CD4-positive, alpha-beta memory T cell (primary cell): ENCODE results near the gene PUS1. TPM values are rescaled to one million over a fixed set of nuclear protein-coding genes. Genes with fewer than 3 reads are reported as not detected.
A peak's percentile ranks its signal among the peaks of the same experiment; 100 is the strongest.

Experiments used
- CTCF ChIA-PET: fragments of 350-600 bp; sonication (Branson Sonifier 250); formaldehyde crosslinking; loops from one replicate; lab custom pipeline; 2021; ENCODE audit warnings: inconsistent platforms; ENCODE audit not compliant: partially characterized antibody; lab: Charles Lee
- POLR2A ChIA-PET: fragments of 350-600 bp; sonication (Branson Sonifier 250); formaldehyde crosslinking; loops from one replicate; lab custom pipeline; 2021; ENCODE audit not compliant: partially characterized antibody; lab: Charles Lee
- DNase-seq, 5 donors: peaks; one replicate each; pipeline versions ENCODE4 v3.0.0 to v3.0.0-alpha.2; 2020 to 2022; ENCODE audit warnings: mixed read lengths in 1 of 5
- H3K27ac ChIP-seq: one replicate; pipeline ENCODE4 v1.7.0; 2013; ENCODE audit warnings: low read depth, low read length
- H3K27me3 ChIP-seq: 2 replicates; pipeline ENCODE4 v1.7.0; 2013; ENCODE audit warnings: mild to moderate bottlenecking, low read length, moderate library complexity; ENCODE audit not compliant: insufficient read depth
- H3K36me3 ChIP-seq: 2 replicates; pipeline ENCODE4 v1.7.0; 2013; ENCODE audit warnings: mild to moderate bottlenecking, low read length, moderate library complexity; ENCODE audit not compliant: insufficient read depth
- H3K4me1 ChIP-seq: 2 replicates; pipeline ENCODE4 v1.7.0; 2013; ENCODE audit warnings: mild to moderate bottlenecking, low read length, moderate library complexity; ENCODE audit not compliant: insufficient read depth
- H3K4me3 ChIP-seq, 2 donors: one replicate each; pipeline ENCODE4 v1.7.0; 2013; ENCODE audit warnings: low read length in 2 of 2, mild to moderate bottlenecking in 1 of 2
- H3K9me3 ChIP-seq, 2 donors: one replicate each; pipeline ENCODE4 v1.7.0; 2013; ENCODE audit warnings: low read length in 2 of 2, control low read depth in 1 of 2; ENCODE audit not compliant: control insufficient read depth in 1 of 2
- H3K27ac Mint-ChIP-seq, 7 donors: one replicate each; pipeline ENCODE4 v1.8.0; 2020 to 2021; ENCODE audit warnings: mixed read lengths in 7 of 7, mild to moderate bottlenecking in 6 of 7, inconsistent platforms in 3 of 7, moderate library complexity in 3 of 7
- H3K27me3 Mint-ChIP-seq, 2 donors: one replicate each; pipeline ENCODE4 v1.8.0; 2020 to 2021; ENCODE audit warnings: mixed read lengths in 2 of 2
- H3K36me3 Mint-ChIP-seq, 2 donors: one replicate each; pipeline ENCODE4 v1.8.0; 2020 to 2021; ENCODE audit warnings: mixed read lengths in 2 of 2, inconsistent platforms in 1 of 2, mild to moderate bottlenecking in 1 of 2
- H3K4me1 Mint-ChIP-seq, 4 donors: one replicate each; pipeline ENCODE4 v1.8.0; 2020 to 2021; ENCODE audit warnings: mixed read lengths in 4 of 4, mild to moderate bottlenecking in 1 of 4
- H3K4me3 Mint-ChIP-seq, 8 donors: one replicate each; pipeline ENCODE4 v1.8.0; 2020 to 2021; ENCODE audit warnings: mixed read lengths in 8 of 8, mild to moderate bottlenecking in 7 of 8, moderate library complexity in 6 of 8, inconsistent platforms in 3 of 8
- H3K9me3 Mint-ChIP-seq, 8 donors: one replicate each; pipeline ENCODE4 v1.8.0; 2020 to 2021; ENCODE audit warnings: mixed read lengths in 8 of 8, mild to moderate bottlenecking in 5 of 8, inconsistent platforms in 3 of 8, moderate library complexity in 1 of 8
- intact Hi-C: fragments of 100-400 bp; cut with micrococcal nuclease; formaldehyde crosslinking; loops from one replicate; pipeline ENCODE4 v1.15.1; 2023
- polyA plus RNA-seq, 2 donors: library from polyadenylated mRNA; unstranded; fragments of 300-500 nt; fragmentation: Illumina TruSeq; gene quantifications; one replicate each; pipeline ENCODE4 v1.2.3, GENCODE V29; 2021
- total RNA-seq, 2 experiments: library from RNA; stranded (reverse); gene quantifications; one replicate each; pipeline ENCODE4 v1.2.3, GENCODE V29; 2021

Gene PUS1
- total and polyA plus RNA-seq, 4 experiments from 2014 or later = 12.0 to 48.1 (median 34.9) TPM

DNA sequence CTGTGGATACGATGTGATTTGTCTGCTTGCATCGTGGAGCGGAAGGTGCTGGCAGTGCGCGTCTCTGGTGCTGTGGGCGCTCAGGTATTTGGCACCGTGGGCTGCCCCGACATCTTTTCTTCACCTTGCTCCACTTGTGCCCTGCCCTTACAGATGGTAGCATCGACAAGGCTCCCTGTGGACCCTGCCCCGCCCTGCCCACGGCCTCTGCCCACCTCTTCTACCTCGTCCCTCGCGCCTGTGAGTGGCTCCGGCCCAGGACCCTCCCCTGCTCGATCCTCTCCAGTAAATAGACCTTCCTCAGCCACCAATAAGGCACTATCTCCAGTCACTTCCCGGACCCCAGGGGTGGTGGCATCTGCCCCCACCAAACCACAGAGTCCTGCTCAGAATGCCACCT, 57.3 kb downstream of the PUS1 start:
- POLR2A ChIA-PET = no interaction called here
- peaks cover 0 to 3% (median under 1%) of the 10 kb centered on the region in 4 donors for H3K4me1 Mint-ChIP-seq
- Histone ChIP-seq H3K27me3 (no peaks in the 10 kb centered on the region), H3K4me1 (no peaks in the 10 kb centered on the region), H3K36me3 (peaks cover 84% of the 10 kb centered on the region), H3K27ac (no peak overlapping the region), H3K4me3 (no peak overlapping the region), H3K9me3 (no peaks in the 10 kb centered on the region)
- no peak overlapping the region for H3K4me3 Mint-ChIP-seq
- no peaks in the 10 kb centered on the region for H3K9me3 Mint-ChIP-seq
- DNase-seq = no peak
- no peak overlapping the region for H3K27ac Mint-ChIP-seq
- intact Hi-C loops = no loop called here
- CTCF ChIA-PET = no interaction called here
- no peaks in the 10 kb centered on the region for H3K27me3 Mint-ChIP-seq
- peaks cover 53 to 81% of the 10 kb centered on the region in 2 donors for H3K36me3 Mint-ChIP-seq

DNA sequence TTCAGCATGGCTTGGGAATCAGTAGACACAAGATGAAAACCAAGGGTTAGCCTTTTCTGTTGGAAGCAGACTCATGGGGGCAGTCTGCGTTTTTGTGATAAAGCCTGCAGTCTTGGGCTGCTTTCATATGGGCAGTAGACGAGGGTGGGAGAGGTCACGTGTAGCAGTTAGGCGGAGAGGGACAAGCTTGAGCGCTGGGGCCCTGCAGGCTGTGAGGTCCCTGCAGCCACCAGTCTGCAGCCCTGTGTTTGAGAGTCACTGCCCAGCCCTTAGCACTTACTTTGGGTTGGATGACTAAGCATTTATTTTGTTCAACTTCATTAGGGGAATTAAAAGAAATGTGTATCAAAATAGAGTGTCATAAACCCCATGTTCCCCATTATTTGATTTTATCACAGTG, 57.8 kb downstream of the PUS1 start:
- CTCF ChIA-PET = no interaction called here
- H3K4me1 Mint-ChIP-seq = peaks cover 0 to 3% (median 0%) of the 10 kb centered on the region in 4 donors
- H3K27ac Mint-ChIP-seq = no peak overlapping the region
- peaks cover 49 to 78% of the 10 kb centered on the region in 2 donors for H3K36me3 Mint-ChIP-seq
- H3K27me3 Mint-ChIP-seq = no peaks in the 10 kb centered on the region
- Histone ChIP-seq H3K36me3 (peaks cover 81% of the 10 kb centered on the region), H3K4me1 (no peaks in the 10 kb centered on the region), H3K27ac (no peak overlapping the region), H3K4me3 (no peak overlapping the region), H3K27me3 (no peaks in the 10 kb centered on the region), H3K9me3 (no peaks in the 10 kb centered on the region)
- H3K9me3 Mint-ChIP-seq = no peaks in the 10 kb centered on the region
- intact Hi-C loops = no loop called here
- no peak for DNase-seq
- POLR2A ChIA-PET = interaction anchor here (0.6 kb wide), 1 partner anchor 59 kb away, joined by 3 read pairs; no protein-coding TSS in a partner anchor
- no peak overlapping the region for H3K4me3 Mint-ChIP-seq

DNA sequence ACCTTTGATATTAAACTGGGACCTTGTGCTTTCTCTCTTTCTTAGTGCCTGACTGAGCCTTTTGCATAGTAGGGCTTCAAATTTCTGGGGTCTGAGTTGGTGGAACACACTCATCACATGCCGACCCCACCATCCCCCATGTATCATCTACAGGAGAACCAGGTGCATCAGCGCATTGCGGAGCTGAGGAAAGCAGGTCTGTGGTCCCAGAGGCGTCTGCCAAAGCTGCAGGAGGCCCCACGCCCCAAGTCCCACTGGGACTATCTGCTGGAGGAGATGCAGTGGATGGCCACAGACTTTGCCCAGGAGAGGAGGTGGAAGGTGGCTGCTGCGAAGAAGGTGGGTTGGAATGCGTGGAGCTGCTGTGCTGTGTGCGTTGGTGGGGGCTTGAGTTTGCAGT, 58.5 kb downstream of the PUS1 start:
- Histone ChIP-seq H3K4me1 (no peaks in the 10 kb centered on the region), H3K4me3 (no peak overlapping the region), H3K9me3 (no peaks in the 10 kb centered on the region), H3K27me3 (no peaks in the 10 kb centered on the region), H3K27ac (no peak overlapping the region), H3K36me3 (peaks cover 83% of the 10 kb centered on the region)
- intact Hi-C loops = no loop called here
- H3K27me3 Mint-ChIP-seq = no peaks in the 10 kb centered on the region
- CTCF ChIA-PET = no interaction called here
- peak overlapping the region in 3 of 7 donors; percentile 36 to 85 (median 46) for H3K27ac Mint-ChIP-seq
- peaks cover 55 to 78% of the 10 kb centered on the region in 2 donors for H3K36me3 Mint-ChIP-seq
- DNase-seq = no peak
- H3K4me1 Mint-ChIP-seq = peaks cover 0 to 3% (median 0%) of the 10 kb centered on the region in 4 donors
- H3K4me3 Mint-ChIP-seq = peak overlapping the region in 1 of 8 donors; percentile 15
- POLR2A ChIA-PET = interaction anchor here (0.6 kb wide), 2 partner anchors 20 to 60 kb away, joined by 3 to 4 read pairs; no protein-coding TSS in a partner anchor
- no peaks in the 10 kb centered on the region for H3K9me3 Mint-ChIP-seq

DNA sequence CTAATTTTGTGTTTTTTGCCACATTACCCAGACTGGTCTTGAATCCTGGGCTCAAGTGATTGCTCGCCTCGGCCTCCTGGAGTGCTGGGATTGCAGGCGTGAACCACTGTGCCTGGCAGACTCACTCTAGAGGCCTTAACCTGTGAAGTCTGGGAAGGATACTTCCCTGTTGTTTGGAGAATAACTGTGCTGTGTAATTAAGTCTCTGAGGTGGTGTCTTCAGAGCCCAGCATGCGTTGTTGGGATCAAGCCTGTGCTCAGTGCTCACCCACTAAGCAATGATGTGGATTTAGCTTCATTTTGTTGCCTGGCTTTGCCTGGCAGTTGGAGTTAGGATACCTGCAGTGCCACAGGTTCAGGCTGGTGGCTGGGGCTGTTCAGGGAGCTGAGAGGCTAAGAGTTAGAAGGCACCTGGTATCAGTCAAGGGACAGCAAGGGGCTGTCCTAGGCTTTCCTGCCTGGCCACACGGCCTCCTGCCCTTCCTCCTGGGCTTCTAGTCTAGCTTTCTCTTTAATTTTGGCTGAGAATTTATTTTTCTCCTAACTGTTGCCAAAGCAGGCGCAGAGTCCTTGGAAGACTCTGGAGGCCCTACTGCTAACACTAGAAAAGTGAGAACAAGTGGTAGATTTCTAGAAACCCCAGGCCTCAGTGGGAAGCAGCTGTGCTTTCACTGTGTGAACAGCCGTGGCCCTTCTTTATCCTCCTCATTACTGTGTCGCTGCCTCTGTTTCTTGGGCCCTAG, 59.1 kb downstream of the PUS1 start:
- peak overlapping the region in 2 of 7 donors; percentile 15 to 65 for H3K27ac Mint-ChIP-seq
- H3K36me3 Mint-ChIP-seq = peaks cover 56 to 80% of the 10 kb centered on the region in 2 donors
- H3K9me3 ChIP-seq = no peaks in the 10 kb centered on the region
- no peaks in the 10 kb centered on the region for H3K27me3 ChIP-seq
- no peaks in the 10 kb centered on the region for H3K4me1 ChIP-seq
- peaks cover 0 to 3% (median 0%) of the 10 kb centered on the region in 4 donors for H3K4me1 Mint-ChIP-seq
- no peak overlapping the region for H3K4me3 ChIP-seq
- H3K36me3 ChIP-seq = peaks cover 87% of the 10 kb centered on the region
- intact Hi-C loops = no loop called here
- H3K27me3 Mint-ChIP-seq = no peaks in the 10 kb centered on the region
- no peak for DNase-seq
- H3K4me3 Mint-ChIP-seq = no peak overlapping the region
- no peaks in the 10 kb centered on the region for H3K9me3 Mint-ChIP-seq
- POLR2A ChIA-PET = interaction anchor here (0.6 kb wide), 1 partner anchor 21 kb away, joined by 4 read pairs; no protein-coding TSS in a partner anchor
- H3K27ac ChIP-seq = no peak overlapping the region
- CTCF ChIA-PET = no interaction called here

DNA sequence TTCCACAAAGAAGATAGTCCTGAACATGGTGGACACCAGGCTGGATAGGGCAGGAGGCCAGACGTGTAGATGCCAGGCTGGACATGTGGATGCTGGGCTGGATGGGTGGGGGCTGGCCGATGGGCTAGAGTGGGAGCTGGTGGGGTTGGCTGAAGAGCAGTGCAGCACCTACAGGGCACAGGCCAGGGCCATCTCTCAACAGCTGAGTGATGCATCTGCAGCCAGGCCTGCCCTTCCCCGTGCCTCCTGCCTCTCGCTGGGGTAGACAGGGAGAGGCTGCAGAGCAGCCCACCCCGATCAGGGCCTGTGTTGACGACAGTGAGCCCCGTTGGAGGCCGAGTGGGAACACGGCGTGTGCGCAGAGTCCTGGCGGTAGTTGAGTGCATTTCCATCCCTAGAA, 59.9 kb downstream of the PUS1 start:
- no peak overlapping the region for H3K27ac Mint-ChIP-seq
- no peak overlapping the region for H3K27ac ChIP-seq
- no peaks in the 10 kb centered on the region for H3K9me3 Mint-ChIP-seq
- ChIA-PET CTCF (no interaction called here), POLR2A (no interaction called here)
- intact Hi-C loops = no loop called here
- no peaks in the 10 kb centered on the region for H3K27me3 Mint-ChIP-seq
- H3K27me3 ChIP-seq = no peaks in the 10 kb centered on the region
- no peaks in the 10 kb centered on the region for H3K4me1 ChIP-seq
- no peaks in the 10 kb centered on the region for H3K9me3 ChIP-seq
- H3K4me3 ChIP-seq = no peak overlapping the region
- H3K4me3 Mint-ChIP-seq = no peak overlapping the region
- H3K36me3 ChIP-seq = peaks cover 90% of the 10 kb centered on the region
- no peak for DNase-seq
- H3K36me3 Mint-ChIP-seq = peaks cover 64 to 82% of the 10 kb centered on the region in 2 donors
- H3K4me1 Mint-ChIP-seq = peaks cover 0 to 3% (median under 1%) of the 10 kb centered on the region in 4 donors

DNA sequence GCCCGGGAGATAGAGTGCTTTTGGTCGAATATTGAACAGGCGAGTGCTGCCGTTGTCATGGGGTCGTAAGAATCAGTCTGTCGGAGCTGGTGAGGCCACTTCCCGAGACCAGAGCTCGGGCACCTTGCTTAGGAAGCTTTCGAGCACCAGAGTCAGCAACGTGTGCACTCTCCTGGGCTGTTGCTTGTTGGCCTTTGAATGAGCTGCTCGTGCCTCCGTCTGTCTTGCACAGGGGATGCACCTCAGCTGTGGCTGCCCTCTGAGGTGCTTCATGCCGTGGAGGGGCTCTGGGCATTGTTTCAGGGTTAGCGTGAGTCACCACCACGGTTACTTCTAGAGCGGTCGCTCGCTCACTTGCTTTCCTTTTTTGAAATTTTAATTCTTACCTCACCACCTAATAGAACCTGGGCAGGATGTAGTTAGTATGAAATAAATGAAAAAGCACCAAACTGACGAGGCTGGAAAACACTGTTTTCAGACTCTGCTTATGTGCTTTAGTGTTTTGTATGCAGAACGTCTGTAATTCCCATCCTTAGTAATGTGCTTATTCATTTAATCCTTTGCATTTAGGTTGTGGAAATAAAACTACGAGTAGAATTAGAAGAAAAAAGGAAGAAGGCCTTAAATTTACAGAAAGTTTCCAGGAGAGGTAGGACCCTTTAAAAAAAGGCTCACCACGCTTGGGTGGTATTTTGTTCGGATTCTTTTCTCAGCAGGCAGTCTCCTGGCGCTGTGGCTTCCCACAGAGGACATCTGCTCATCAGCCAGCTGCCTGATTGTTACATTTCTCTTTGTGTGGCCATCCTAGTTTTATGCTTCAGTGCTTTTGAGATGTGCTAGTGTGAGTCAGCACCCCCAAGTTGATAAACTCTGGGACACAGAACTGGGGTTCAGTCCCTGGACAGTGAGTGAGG, 61.2 kb downstream of the PUS1 start:
- Histone ChIP-seq H3K4me3 (no peak overlapping the region), H3K36me3 (peaks cover 91% of the 10 kb centered on the region), H3K27ac (no peak overlapping the region), H3K9me3 (no peaks in the 10 kb centered on the region), H3K4me1 (no peaks in the 10 kb centered on the region), H3K27me3 (no peaks in the 10 kb centered on the region)
- intact Hi-C loops = loop anchor here (10.0 kb wide), 1 partner anchor 886 kb away; no protein-coding TSS in a partner anchor
- DNase-seq = no peak
- peaks cover 76 to 82% of the 10 kb centered on the region in 2 donors for H3K36me3 Mint-ChIP-seq
- no peaks in the 10 kb centered on the region for H3K9me3 Mint-ChIP-seq
- ChIA-PET CTCF (no interaction called here), POLR2A (no interaction called here)
- no peak overlapping the region for H3K4me3 Mint-ChIP-seq
- peaks cover 0 to 3% (median under 1%) of the 10 kb centered on the region in 4 donors for H3K4me1 Mint-ChIP-seq
- no peak overlapping the region for H3K27ac Mint-ChIP-seq
- H3K27me3 Mint-ChIP-seq = no peaks in the 10 kb centered on the region

DNA sequence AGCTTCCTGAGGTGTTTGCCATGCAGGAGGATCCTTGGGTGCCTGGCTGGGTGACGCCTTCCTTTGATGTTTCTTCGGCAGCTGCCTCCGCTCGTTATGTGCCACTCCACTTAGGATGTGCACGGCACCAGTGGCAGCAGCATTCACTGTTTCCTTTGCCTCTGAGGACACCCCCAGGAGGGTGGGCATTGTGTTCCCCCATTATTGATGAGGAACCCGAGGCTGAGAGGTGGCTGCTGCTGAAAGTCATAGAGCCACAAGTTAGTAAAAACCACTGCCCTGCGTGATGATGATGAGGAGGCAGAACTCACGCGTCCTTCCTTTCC, 61.9 kb downstream of the PUS1 start:
- Mint-ChIP-seq H3K27ac (no peak overlapping the region), H3K4me1 (peaks cover 0 to 3% (median under 1%) of the 10 kb centered on the region in 4 donors), H3K4me3 (no peak overlapping the region), H3K36me3 (peaks cover 76 to 83% of the 10 kb centered on the region in 2 donors), H3K9me3 (no peaks in the 10 kb centered on the region), H3K27me3 (no peaks in the 10 kb centered on the region)
- no peak for DNase-seq
- Histone ChIP-seq H3K4me1 (no peaks in the 10 kb centered on the region), H3K27me3 (no peaks in the 10 kb centered on the region), H3K9me3 (no peaks in the 10 kb centered on the region), H3K4me3 (no peak overlapping the region), H3K36me3 (peaks cover 90% of the 10 kb centered on the region), H3K27ac (no peak overlapping the region)
- ChIA-PET CTCF (no interaction called here), POLR2A (interaction anchor here (0.6 kb wide), 1 partner anchor 657 kb away, joined by 3 read pairs; no protein-coding TSS in a partner anchor)
- intact Hi-C loops = loop anchor here (10.0 kb wide), 1 partner anchor 886 kb away; no protein-coding TSS in a partner anchor
